Ovary (tissue), 3 donors: Measurements from ENCODE around the gene RAB37.

Source experiments
- CTCF ChIP-seq, 3 donors: fragments of 450-650 bp in 2 of 3; fragments of 200-600 bp in 1 of 3; IDR thresholded peaks; one replicate each; pipeline versions ENCODE4 v1.5.1 to v1.8.0; 2016 to 2022; ENCODE audit warnings: antibody characterized with exemption in 3 of 3, mild to moderate bottlenecking in 1 of 3
- EP300 ChIP-seq: sonication (generic); formaldehyde crosslinking; IDR thresholded peaks from one replicate; pipeline ENCODE4 v1.6.1; 2017; ENCODE audit warnings: antibody characterized with exemption
- POLR2A ChIP-seq: fragments of 450-650 bp; IDR thresholded peaks from one replicate; pipeline ENCODE4 v1.6.1; 2017; ENCODE audit warnings: antibody characterized with exemption, mild to moderate bottlenecking, moderate library complexity
- donor health status: DM: no; HTN: no; CAD: no.

- TF ChIP-seq CTCF (IDR thresholded peaks at IDR 0.05), result no peak
- TF ChIP-seq POLR2A, result no peak
- no peak for TF ChIP-seq EP300
Measured at GRCh38 chr17:74766413-74766812, 29.4 kb downstream of the RAB37 start.
